ENCODE data around the gene AP1M1. TPM values are rescaled to one million over a fixed set of nuclear protein-coding genes. Genes with fewer than 3 reads are reported as not detected.

The AP1M1 gene
- total RNA-seq, 6 donors from 2014 or later = 45.7 to 87.7 (median 62.5) TPM

GRCh38 chr19:16197188-16197621 lies 506 bp upstream of the AP1M1 start:
- no peak for ATAC-seq (ENCODE audit: low FRiP score in 2 of 2)
- no peaks in the 10 kb centered on the region for H3K27me3 ChIP-seq
- peak overlapping the region; percentile 73 to 91 (median 88) for H3K27ac ChIP-seq
- 27 to 41% methylated on average over 2 of the region's 2 CpGs for WGBS, 2 donors
- no peak for DNase-seq
- H3K36me3 ChIP-seq = peaks cover 0 to 32% (median 17%) of the 10 kb centered on the region in 4 donors
- peaks cover 31 to 38% (median 35%) of the 10 kb centered on the region in 4 donors for H3K4me1 ChIP-seq
- H3K4me3 ChIP-seq = peak overlapping the region; percentile 2 to 100 (median 80)
- H3K9me3 ChIP-seq = no peaks in the 10 kb centered on the region
- peak in 1 of 4 donors; percentile 14 for TF ChIP-seq EP300 (IDR thresholded peaks at IDR 0.05)
- TF ChIP-seq, protein P1, sequence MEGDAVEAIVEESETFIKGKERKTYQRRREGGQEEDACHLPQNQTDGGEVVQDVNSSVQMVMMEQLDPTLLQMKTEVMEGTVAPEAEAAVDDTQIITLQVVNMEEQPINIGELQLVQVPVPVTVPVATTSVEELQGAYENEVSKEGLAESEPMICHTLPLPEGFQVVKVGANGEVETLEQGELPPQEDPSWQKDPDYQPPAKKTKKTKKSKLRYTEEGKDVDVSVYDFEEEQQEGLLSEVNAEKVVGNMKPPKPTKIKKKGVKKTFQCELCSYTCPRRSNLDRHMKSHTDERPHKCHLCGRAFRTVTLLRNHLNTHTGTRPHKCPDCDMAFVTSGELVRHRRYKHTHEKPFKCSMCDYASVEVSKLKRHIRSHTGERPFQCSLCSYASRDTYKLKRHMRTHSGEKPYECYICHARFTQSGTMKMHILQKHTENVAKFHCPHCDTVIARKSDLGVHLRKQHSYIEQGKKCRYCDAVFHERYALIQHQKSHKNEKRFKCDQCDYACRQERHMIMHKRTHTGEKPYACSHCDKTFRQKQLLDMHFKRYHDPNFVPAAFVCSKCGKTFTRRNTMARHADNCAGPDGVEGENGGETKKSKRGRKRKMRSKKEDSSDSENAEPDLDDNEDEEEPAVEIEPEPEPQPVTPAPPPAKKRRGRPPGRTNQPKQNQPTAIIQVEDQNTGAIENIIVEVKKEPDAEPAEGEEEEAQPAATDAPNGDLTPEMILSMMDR (IDR thresholded peaks at IDR 0.05) = no peak
- TF ChIP-seq POLR2A (IDR thresholded peaks at IDR 0.05) = no peak
- TF ChIP-seq POLR2AphosphoS5 (IDR thresholded peaks at IDR 0.05) = peak in 1 of 2 donors; percentile 31

DNA sequence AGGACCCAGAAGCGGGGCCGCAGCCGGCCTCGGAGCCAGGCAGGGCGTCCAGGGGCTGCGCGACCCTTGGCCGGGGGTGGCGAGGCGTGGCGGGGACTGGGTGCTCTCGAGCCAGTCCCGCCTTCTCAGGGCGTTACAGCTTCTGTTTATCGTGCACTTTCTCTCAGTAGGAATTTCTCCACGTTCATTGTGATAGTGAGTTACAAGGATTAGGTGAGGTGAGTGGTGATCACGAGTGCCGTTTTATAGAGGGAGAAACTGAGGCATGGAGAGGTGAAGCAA lies 600 bp downstream of the AP1M1 start:
- H3K4me3 ChIP-seq = peak overlapping the region; percentile 71 to 100 (median 88)
- peaks cover 2 to 34% (median 17%) of the 10 kb centered on the region in 4 donors for H3K36me3 ChIP-seq
- 1 to 5% methylated on average over 4 to 18 of the region's 18 CpGs for WGBS, 2 donors
- TF ChIP-seq, protein P1 (IDR thresholded peaks at IDR 0.05) = no peak
- TF ChIP-seq POLR2AphosphoS5 (IDR thresholded peaks at IDR 0.05) (no peak), EP300 (IDR thresholded peaks at IDR 0.05) (no peak)
- DNase-seq (peak; percentile 30 to 88), ATAC-seq (ENCODE audit: low FRiP score in 2 of 2) (peak in 1 of 2 donors; percentile 21)
- peak overlapping the region; percentile 73 to 91 (median 88) for H3K27ac ChIP-seq
- H3K9me3 ChIP-seq = no peaks in the 10 kb centered on the region
- peaks cover 31 to 38% (median 35%) of the 10 kb centered on the region in 4 donors for H3K4me1 ChIP-seq
- no peaks in the 10 kb centered on the region for H3K27me3 ChIP-seq

- Histone ChIP-seq H3K27me3 (no peaks in the 10 kb centered on the region), H3K27ac (peak overlapping the region; percentile 26 to 91 (median 88)), H3K4me3 (peak overlapping the region in 1 of 4 donors; percentile 71), H3K36me3 (peaks cover 10 to 42% (median 25%) of the 10 kb centered on the region in 4 donors), H3K4me1 (peaks cover 31 to 38% (median 35%) of the 10 kb centered on the region in 4 donors), H3K9me3 (no peaks in the 10 kb centered on the region)
- TF ChIP-seq EP300 (IDR thresholded peaks at IDR 0.05) (no peak), POLR2A (IDR thresholded peaks at IDR 0.05) (no peak), POLR2AphosphoS5 (IDR thresholded peaks at IDR 0.05) (no peak)
- TF ChIP-seq, protein P1 (IDR thresholded peaks at IDR 0.05) = no peak
- ATAC-seq (ENCODE audit: low FRiP score in 2 of 2) (peak in 1 of 2 donors; percentile 1), DNase-seq (peak in 1 of 2 donors; percentile 66)
- WGBS, 2 donors = 72 to 95% methylated on average over 2 to 9 of the region's 9 CpGs
Observed at GRCh38 chr19:16199275-16199932, 1.7 kb downstream of the AP1M1 start.

- H3K4me3 ChIP-seq = no peak overlapping the region
- peak in 1 of 2 donors; percentile 86 for DNase-seq
- peak; percentile 28 to 45 for ATAC-seq (ENCODE audit: low FRiP score in 2 of 2)
Observed at GRCh38 chr19:16200038-16201010, 2.6 kb downstream of the AP1M1 start.

More at GRCh38 chr19:16200038-16201010, 2.6 kb downstream of the AP1M1 start:
- H3K36me3 ChIP-seq = peaks cover 10 to 52% (median 31%) of the 10 kb centered on the region in 4 donors
- no peaks in the 10 kb centered on the region for H3K9me3 ChIP-seq
- H3K27ac ChIP-seq = peak overlapping the region; percentile 26 to 91 (median 88)
- no peaks in the 10 kb centered on the region for H3K27me3 ChIP-seq
- 69 to 77% methylated on average over 18 to 20 of the region's 20 CpGs for WGBS, 2 donors
- H3K4me1 ChIP-seq = peaks cover 31 to 38% (median 35%) of the 10 kb centered on the region in 4 donors
- TF ChIP-seq POLR2AphosphoS5 (IDR thresholded peaks at IDR 0.05) = no peak
- TF ChIP-seq, protein P1 (IDR thresholded peaks at IDR 0.05) = no peak
- TF ChIP-seq EP300 (IDR thresholded peaks at IDR 0.05) = no peak
- no peak for TF ChIP-seq POLR2A (IDR thresholded peaks at IDR 0.05)
